ENCODE measurements around the gene LMF1.
"Not testable (repeated sequence)": the region's sequence is repeated elsewhere in the genome, so short reads cannot be mapped to it uniquely, and the experiment has no call there.

Gene LMF1

DNA sequence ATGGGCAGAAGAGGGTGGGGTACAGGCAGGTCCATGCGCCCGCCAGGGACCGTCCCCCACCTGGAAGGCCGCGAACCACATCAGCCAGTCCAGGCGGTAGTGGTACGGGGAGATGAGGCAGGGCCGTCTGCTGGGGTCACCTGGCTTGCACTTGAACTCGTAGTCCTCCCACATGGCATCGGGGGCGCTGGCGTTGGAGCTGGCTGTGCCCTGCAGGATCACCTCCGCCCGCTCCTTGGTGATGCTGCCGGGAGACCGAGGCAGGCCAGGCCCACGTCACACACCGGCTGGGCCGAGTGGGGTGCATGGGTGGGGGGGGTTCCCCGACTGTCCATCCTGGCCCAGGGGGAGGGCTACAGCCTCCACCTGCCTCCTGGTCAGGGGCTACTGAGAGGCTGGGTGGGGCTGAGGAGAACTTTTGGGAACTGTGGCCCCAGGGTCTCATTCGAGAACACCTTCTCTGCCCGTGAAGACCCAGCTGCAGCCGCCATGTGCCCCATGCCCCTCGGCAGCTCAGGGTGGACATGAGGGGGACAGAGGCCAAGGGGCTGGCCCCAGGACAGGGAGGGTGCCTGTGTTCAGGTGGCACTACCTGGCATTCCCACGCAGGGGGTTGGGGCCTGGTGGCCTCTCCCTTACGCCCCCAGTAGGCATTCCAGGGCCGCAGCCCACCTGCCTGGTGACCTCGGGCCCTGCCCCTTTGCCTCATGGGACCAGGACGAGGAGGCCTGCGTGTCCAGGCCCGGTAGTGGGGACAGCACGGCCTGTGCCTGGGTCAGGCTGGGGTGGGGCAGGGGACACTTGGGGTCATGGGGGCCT lies 100.8 kb downstream of the LMF1 start:
- DNase-seq (ENCODE audit: low spot score), result no peak

DNA sequence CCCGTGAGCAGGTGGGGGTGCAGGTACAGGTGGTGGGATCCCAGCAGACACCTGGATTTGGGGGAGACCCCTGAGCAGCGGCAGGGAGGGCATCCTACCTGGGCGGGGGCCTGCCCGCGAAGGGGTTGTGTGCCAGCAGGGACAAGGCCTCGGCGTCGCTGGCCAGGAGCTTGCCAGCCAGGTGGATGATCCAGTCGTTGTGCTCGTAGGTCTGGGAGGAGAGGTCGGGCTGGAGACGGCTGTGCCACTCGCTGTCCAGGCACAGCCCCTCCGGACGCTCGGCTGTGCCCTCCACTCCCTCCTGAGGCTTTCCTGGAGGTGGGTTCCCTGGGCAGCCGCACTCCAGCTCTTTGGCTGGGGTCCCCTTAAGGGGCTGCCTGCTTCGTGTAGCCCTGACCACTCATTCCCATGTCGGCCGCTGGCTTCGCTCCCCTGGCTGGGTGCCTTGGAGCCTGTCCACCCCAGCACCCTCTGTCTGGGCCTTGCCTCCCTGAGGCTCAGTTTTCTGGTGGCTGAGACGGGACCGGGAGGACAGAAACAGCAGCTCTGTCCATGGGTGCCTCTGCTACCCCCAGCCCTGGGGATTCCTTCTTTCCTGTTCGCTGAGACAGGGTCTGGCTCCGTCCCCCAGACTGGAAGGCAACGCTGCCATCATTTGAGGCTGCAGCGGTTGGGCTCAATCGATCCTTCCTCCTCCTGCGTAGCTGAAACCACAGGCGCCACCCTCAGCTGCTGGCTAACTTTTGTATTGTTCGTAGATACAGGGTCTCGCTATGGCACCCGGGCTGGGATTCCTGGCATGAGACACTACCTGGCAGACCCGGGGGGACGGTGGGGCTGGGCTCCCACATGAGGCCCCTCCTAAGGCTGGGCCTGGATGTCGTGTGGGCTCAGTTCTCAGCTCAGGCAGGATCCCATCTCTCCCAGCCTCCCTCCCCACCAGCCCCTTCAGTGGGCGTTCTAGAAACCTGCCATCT lies 101.7 kb downstream of the LMF1 start:
- no peak for DNase-seq (ENCODE audit: low spot score)

DNA sequence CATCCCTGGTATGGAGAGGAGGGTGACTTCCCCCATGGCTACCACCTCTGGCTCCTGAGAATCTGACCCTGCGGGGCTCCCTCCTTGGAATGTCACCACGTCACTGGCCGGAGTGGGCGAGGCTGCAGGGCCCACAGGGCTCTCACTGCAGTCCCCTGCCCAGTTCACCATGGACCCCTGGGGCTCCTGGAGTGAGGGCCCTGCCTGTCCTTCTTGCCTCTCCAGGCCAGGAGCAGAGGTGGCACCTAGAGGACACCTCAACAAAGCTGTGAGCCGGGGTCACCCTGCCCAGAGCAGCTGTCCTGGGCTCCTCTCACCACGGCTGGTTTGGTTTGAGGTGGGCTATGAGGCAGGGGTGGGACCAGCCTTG lies 102.4 kb downstream of the LMF1 start:
- DNase-seq (ENCODE audit: low spot score), result no peak

DNA sequence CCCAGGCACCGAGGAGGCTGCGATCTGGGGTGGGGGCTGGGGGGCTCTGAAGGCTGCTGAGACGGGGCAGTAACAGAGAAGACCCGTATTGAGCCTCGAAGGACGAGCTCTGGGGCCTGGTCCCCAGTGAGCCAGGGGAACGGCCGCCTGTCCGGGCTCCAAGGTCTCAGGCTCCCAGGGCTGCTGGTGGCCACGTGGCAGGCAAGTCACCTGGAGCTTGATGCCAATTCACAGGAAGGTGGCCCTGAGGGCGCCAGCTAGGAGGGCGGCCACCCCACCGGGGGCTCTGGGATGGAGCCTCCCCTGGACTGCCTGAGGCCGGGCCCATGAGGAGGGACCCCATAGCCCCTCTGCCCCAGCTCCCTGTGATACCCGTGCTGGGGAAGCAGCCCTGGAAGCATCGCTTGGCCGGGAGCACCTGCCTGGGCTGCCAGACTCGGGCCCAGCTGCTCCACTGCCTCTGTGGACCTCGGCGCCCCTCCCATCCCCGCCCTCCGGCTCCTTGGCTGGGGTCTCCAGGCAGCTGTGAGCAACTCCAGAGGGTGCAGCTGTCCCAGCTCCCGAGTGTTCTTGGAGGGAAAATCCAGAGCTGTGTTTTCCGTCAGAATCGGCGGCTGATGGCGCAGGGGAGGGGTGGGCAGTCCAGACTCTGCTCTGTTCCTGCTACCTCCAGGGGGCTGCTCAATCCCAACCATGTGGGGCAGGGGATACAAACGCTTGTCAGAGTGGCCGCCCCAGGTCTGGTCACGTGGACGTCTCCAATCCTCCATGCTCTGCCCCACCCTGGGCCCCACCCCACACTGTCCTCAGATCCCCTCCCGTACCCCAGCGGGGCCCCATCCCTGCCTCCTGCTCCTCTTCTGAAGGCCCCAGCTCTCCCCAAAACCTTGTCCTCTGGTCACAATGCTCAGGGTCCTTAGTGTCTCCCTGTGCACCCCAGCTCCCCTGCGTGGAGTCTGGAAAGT lies 103.1 kb downstream of the LMF1 start:
- DNase-seq (ENCODE audit: low spot score), result no peak

DNA sequence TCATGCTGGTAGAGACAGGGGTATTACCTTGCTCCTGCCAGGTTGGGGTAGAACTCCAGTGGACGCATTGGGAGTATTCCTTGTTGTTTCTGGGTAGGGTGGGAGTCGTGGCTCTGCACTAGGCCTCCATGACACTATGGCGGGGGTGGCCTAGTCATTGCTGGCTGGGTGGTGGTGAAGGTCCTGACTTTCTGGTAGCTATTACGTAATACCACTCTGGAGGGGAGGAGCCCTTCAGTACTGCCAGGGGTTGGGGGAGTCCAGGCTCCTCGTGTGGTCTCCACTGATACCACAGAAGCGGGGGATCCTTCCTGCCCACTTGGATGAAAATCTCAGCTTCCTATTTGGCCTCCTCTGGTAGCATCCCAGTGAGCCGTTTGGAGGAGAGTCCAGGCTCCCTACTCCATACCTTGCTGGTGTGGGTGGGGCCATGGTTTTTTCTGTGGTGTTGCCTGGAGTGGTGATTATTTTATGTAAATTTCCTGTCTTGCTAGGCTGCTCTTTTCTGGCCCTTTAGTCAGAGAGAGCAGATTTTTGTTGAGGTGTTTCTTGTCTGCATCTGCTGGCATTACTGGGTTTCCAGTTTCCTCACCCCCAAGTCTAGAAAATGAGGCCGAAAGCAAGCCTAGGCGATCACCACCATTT lies 104.4 kb downstream of the LMF1 start:
- DNase-seq (ENCODE audit: low spot score), result no peak

DNA sequence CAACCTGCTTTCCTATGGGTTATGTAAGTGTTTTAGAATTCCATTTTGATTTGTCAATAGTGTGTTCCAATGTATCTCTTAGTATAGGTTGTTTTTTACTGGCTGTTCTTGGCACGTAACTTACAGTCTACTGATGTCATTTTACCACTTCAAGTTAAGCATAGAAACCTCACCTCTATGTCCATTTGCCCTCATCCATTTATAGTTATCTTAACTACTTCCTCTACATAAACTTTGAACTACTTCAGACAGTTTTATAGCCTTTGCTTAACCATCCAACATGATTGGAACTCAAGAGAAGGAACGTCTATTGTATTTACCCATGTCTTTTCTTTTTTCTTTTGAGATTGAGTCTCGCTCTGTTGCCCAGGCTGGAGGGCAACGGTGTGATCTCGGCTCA lies 105.8 kb downstream of the LMF1 start:
- DNase-seq (ENCODE audit: low spot score), result no peak

DNA sequence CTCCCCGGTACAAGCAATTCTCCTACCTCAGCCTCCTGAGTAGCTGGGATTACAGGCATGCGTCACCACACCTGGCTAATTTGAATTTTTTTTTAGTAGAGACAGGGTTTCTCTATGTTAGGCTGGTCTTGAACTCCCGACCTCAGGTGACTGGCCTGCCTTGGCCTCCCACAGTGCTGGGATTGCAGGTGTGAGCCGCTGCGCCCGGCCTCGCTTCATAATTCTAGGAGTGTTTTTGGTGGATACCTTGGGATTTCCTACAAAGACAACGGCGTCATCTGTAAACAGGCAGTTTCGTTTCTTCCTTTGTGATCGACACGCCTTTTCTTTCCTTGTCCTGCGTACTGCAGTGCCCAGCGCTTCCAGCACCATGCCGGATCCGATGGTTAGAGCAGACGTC lies 109.3 kb downstream of the LMF1 start:
- no peak for DNase-seq (ENCODE audit: low spot score)

DNA sequence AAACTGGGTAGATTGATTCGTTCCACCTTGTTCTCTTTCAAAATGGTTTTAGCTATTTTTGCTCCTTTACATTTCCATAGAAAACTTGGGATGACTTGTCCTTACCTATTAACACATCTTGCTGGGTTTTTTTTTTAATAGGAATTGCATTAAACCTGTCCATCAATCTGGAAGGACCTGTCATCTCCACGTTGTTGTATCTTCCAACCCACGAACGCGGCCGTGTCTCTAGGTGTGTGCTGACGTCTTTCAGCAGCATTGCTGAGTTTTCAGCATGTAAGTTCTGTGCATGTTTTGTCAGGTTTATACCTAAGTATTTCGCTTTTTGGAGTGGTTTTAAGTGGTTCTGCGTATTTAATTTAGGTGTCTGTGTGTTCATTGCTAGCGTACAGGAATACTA lies 109.9 kb downstream of the LMF1 start:
- no peak for DNase-seq (ENCODE audit: low spot score)

DNA sequence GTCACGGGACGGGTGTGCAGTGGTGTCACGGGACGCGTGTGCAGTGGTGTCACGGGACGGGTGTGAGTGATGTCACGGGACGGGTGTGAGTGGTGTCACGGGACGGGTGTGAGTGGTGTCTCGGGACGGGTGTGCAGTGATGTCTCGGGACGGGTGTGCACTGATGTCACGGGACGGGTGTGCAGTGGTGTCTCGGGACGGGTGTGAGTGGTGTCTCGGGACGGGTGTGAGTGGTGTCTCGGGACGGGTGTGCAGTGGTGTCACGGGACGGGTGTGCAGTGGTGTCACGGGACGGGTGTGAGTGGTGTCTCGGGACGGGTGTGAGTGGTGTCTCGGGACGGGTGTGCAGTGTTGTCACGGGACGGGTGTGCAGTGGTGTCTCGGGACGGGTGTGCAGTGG lies 111.8 kb downstream of the LMF1 start:
- DNase-seq (ENCODE audit: low spot score), result not testable (repeated sequence)

DNA sequence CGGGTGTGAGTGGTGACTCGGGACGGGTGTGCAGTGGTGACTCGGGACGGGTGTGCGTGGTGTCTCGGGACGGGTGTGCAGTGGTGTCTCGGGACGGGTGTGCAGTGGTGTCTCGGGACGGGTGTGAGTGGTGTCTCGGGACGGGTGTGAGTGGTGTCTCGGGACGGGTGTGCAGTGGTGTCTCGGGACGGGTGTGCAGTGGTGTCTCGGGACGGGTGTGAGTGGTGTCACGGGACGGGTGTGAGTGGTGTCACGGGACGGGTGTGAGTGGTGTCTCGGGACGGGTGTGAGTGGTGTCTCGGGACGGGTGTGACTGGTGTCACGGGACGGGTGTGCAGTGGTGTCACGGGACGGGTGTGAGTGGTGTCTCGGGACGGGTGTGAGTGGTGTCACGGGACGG lies 112.3 kb downstream of the LMF1 start:
- DNase-seq (ENCODE audit: low spot score), result not testable (repeated sequence)

DNA sequence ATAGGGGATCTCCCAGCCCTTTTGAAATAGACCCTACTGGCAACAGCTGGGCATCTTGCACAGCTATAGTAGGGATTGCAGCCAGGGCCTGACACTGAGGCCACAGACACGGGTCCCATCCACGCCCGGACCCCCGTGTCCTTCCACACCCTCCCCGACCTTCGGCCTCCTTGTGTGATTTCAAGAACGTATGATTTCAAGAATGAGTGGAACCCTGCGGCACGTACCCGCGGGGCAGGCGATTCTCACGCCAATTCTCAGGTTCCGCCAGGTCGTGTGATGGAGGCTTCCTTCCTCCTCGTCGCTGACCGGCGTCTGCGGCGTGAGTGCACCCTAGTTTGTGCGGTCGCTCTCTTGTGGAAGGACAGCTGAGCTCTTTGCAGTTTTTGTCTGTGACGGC lies 114.0 kb downstream of the LMF1 start:
- no peak for DNase-seq (ENCODE audit: low spot score)

DNA sequence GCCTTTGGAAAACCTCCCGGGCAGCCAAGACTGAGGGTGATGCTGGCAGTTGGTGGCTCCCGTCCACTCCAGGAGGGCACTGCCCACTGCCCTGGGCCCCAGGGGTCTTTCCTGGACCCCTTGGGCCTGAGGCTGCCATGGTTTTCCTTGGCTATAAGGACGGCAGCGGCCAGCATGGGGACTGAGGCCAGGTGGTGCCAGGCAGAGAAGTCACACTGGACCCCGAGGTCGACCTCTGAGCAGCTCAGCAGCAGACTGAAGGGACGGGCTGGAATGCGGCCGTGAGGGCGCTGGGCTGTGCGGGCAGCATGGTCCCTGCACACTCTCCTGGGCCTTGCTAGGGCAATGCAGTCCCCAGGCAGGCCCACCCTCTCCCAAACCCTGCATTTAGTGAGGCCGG lies 114.7 kb downstream of the LMF1 start:
- no peak for DNase-seq (ENCODE audit: low spot score)

DNA sequence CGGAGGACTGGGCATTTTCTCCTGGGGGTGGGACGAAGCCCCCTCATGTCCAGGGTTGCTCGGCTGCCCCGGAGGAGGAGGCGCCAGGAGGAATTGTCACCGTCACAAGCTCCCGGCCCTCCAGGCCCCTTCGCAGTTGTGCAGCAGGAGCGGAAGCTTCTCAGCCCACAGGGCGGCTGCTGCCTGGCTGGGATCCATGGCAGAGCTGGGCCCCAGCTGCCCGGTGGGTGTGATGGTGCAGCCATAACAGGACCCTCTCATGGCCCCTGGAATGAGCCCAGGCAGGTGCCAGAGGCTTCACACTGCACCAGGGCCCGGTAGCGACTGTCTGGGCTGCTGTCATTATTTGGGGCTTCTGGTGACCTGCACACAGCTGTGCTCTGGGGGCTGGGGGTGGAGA lies 115.3 kb downstream of the LMF1 start:
- no peak for DNase-seq (ENCODE audit: low spot score)

DNA sequence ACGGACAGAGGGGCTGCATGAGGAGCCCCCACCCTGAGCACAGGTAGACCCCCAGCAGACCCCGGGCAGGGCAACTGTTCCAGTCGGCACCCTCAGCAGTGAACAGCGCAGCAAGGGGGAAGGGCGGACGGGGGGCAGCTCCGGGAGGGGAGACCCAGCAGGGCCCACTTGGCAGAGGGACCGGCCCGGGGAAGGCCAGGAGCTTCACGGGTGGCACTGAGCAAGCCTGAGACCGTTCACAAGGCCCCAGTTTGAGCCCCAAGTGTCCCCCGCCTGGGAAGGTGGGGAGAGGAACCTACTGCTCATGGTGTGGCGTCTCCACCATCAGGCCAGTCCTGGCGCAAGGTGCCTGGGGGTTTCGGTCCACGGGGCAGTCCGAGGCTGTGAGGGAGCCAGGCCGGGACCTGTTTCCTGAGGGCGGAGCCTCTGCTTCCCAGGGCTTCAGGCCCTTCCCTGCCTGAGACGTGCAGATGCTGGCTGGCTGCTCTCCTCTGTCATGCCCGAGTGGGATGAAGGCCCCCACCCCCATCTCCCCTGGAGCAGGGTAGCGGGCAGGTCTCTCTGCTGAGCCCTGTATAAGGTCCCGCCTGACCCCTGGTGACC lies 115.9 kb downstream of the LMF1 start:
- no peak for DNase-seq (ENCODE audit: low spot score)

DNA sequence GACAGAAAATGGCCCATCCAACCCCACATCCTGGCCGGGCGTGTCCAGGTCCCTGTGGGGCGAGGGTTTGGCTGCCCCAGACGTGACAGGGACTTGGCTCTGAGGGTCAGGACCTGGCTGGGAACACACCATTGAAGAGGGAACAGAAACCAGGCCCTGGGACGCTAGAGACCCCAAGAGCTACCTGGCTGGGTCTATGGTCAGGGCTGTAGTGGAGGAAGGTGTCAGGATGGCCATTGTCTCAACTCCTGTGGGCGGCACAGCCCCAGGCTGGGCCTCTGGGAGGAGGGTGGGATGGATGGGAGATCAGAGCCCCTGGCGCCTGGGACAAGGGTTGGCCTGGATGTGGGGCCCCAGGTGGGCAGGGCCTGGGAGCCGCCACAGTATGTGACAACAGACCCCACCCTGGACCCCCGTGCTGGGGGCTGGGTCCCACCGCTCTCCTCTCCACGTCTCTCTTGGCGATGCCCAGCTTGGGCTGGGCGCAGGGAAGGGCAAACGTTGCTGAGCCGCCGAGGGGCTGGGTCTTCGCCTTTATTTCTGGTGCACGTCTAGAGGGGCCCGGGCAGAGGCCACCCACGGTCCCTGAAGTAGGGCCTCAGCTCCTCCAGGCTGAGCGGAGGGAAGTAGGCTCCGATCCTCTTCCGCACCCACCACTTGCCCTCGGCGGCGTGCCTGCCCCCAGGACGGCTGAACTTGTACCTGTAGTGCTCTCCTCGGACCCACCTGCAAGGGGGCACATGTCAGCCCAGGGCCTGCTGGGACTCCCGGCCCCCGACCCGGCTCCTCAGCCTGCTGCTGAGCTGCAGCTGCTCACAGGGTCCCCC lies 116.6 kb downstream of the LMF1 start:
- DNase-seq (ENCODE audit: low spot score), result no peak

DNA sequence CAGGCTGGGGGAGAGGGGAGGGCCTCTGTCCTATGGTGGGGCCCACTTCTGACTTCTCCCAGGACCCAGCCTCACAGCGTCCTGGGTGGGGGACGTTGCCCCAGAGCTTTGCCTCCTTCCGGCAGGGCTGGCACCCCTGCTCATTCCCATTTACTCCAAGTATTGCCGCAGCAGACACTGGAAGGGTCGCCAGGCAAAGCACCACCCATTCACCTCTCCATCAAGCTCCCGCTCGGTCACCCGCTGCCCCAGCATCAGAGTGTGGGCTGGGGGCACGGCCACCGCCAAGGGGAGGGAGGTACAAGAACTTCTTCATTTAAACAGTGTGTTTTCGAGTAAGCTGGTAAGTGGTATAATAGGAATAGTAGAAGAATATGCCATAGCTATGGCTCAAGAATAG lies 117.5 kb downstream of the LMF1 start:
- DNase-seq (ENCODE audit: low spot score), result no peak

DNA sequence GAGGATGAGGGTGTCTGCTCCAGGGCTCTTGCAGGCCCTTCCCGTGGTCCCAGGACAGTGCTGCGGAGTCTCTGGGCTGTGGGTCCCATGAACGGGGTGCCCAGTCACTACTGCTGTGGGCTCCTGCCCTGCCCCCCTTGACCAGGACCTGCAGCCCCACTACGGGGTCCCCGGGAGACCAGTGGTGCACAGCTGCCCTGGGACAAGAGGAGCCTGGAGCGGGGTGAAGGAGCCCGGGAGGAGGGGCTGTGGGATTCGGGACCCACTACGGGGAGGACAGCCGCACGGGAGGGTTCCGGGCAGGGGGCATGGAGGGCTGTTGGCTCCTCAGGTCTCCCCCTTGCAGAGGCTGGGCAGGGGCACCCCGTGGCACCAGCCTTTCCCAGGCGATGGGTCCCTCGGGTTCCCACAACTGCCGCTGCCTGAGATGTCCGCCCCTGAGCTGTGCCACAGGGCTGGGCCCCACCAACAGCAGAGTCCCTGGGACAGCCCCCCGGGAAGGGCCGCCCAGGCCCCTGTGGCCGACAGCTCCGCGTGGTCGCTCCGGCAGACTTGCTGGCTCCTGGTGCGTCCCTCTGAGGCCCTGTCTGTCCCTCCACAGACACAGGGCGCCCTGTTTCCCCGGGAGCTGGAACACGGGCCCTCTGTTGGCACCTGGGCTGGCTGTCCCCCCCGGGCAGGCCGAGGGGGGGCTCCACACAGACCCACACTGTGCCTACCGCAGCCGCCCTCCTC lies 118.2 kb downstream of the LMF1 start:
- no peak for DNase-seq (ENCODE audit: low spot score)

DNA sequence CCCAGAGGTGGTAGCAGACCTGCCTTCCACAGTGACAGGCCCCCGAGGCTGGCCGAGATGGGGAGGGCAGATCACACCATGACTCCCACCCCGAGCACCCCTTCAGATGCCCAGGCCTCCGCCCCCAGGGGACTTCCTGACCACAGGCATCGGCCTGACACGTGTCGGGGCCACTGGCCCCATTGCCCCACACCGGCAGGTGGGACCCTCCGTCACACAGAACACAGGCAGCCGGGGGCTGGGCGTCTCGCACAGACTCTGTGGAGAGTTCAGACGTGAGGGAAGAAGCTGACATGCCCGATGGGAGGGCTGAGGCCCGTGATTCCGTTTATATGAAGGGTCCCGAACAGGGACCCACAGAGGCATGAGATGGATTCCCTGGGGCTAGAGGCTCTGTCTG lies 118.9 kb downstream of the LMF1 start:
- DNase-seq (ENCODE audit: low spot score), result no peak

DNA sequence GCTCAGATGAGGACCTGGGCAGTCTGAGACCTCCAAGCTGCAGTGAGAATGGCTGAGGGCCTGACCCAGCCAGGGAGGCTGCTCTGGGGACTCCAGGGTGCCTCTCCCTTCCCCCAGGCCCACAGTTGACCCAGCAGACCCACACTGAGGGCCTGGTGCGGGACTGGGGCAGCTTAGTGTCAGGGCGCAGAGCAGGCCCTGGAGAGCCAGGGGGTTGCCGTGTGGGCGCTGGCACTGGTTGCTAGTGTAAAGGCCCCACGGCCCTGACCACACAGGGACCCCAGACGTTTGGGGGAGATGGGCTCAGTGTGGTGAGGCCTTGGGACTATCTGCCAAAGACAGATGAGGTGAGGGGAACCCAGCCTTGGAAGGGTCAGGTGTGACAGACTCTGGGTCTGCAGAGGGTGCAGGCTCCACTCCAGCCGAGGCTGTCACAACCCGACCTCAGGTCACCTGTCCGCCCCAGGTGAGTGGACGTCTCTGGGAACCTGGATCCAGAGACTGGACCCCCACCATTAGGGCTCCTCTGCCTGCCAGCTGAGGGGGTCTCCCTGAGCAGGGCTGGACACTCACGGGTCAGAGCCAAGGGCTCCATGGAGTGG lies 119.5 kb downstream of the LMF1 start:
- no peak for DNase-seq (ENCODE audit: low spot score)

Data from cerebellar cortex (tissue), 1 donor.